Measurements from ENCODE around the gene RSL24D1. TPM values are rescaled to one million over a fixed set of nuclear protein-coding genes. Genes with fewer than 3 reads are reported as not detected.
"Not testable (repeated sequence)": the region's sequence is repeated elsewhere in the genome, so short reads cannot be mapped to it uniquely, and the experiment has no call there.

The RSL24D1 gene
- total RNA-seq, 1 experiment from 2014 or later, result 143 TPM

DNA sequence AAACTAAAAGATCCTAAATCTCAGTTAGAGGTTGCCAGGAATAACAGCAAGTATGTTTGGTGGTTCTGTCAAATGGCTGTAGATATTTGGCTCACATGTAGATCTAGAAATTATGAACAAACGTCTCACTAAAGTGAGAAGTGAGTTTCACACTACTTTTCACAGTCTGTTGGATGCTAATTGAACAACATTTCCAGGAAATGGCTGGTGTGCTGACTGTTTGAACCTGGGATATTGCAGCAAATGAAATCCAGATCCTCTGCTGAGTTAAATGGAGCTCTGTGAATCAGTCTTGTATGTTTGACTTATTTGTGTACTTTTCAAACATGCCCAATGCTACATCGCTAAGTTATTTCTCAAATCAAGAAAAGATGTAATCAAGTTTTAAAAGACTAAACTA, 21.3 kb upstream of the RSL24D1 start:
- DNase-seq (ENCODE audit: low read depth), result no peak

DNA sequence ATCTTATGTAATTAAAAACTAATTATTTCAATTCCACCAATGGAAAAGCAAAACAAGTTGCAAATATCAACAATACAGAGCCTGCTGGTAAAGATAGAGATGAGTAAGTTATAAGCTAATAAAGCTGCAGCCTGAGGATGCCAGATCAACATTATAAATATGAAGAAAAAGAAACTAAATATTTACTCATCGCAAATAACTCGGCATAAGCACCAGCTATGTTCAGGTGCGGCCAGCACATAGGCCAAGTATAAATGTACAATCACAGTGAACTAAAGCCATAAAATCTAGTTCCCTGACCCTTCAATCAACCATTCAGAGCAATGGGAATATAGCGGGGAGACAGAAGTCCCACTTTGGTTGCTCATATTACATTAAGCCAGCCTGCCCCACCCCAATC, 7.7 kb upstream of the RSL24D1 start:
- no peak for DNase-seq (ENCODE audit: low read depth)

DNA sequence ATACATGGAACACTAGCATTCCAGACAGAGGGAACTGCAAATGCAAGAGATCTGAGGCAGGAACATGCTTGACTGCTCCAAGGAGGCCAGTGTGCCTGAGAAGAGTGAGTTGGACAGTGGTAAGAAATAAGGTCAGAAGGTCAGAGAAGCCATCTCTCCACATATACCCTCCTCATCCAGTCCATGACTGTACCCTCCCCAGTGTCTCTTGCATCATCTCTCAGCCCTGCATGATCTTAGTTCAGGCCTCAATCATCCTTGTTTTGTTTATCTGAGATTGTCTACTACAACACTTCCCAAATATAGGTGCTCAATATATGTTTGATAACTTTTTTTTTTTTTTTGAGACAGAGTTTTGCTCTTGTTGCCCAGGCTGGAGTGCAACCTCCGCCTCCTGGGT, 5.5 kb upstream of the RSL24D1 start:
- no peak for DNase-seq (ENCODE audit: low read depth)

- DNase-seq (ENCODE audit: low read depth), result no peak
These were observed 2.0 kb upstream of the RSL24D1 start for GRCh38 chr15:55198706-55199105.

DNA sequence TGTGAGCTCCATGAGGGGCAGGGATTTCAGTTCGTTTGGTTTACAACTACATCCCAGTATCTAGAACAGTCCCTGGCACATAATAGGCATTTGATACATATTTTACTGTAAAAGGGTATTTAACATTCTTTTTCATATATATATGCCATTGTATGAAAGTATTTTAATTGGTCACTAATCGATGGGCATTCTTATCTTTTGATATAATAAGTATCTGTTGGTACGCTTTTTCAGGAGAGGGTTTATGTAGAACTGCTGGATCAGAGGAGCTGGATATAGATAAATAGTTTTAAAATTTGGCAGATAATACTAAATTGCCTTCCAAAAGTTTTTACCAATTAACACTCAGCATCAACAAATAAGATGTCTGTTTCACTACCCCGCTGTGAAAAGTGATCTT, 978 bp upstream of the RSL24D1 start:
- DNase-seq (ENCODE audit: low read depth), result no peak

DNA sequence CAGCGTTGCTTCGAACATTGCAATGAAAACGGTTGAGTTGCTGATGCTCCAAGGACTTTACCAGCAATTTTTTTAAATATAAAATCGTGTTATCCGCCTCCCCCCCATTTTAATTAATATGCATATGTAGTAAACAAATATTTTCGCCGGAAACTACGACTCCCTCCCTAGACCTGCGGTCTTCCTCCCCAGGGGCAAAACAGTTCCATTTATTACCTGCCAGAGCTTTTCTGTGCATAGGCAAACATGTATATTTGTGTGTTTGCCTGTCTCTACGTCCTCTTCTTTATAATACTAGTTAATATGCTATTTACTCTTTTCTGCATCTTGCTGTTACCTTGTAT, 593 bp upstream of the RSL24D1 start:
- DNase-seq (ENCODE audit: low read depth), result no peak

DNA sequence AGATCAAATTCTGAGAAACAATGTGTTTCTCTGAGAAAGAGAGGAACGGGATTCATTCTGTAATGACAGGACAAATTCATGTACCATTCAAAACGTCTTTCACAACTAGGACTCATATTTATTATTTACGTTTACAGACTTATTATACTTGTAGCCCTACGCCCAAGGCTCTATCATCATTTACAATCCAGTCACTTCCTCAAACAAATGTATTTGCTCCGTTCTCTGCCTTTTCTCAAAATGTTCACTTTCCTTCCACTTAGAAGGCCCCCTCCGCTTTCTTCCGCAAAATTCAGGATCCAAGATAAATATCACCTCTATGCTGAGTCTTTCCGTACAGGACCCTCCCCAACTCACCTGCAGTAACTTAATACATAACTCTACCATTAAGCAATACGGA, 745 bp downstream of the RSL24D1 start:
- no peak for DNase-seq (ENCODE audit: low read depth)

DNA sequence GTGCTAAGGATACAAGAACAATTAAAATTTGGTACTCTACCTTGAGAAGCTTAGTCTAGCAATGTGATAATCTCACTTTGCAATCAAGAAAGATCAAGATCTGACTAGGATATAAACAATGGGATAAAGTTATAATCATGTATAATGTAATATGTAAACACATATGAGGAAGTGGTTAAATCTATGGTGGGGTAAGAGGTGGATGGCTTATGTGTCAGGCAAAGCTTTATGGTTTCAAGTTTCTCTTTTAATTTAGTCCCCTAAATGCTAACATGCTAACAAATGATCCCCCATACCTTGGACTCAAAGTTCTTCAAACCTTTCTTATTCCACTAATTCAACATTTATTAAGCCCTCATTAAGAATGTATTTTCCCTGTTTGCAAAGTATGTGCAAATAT, 2.5 kb downstream of the RSL24D1 start:
- DNase-seq (ENCODE audit: low read depth), result no peak

- DNase-seq (ENCODE audit: low read depth), result no peak
These were observed 10.4 kb downstream of the RSL24D1 start for GRCh38 chr15:55186331-55186730.

DNA sequence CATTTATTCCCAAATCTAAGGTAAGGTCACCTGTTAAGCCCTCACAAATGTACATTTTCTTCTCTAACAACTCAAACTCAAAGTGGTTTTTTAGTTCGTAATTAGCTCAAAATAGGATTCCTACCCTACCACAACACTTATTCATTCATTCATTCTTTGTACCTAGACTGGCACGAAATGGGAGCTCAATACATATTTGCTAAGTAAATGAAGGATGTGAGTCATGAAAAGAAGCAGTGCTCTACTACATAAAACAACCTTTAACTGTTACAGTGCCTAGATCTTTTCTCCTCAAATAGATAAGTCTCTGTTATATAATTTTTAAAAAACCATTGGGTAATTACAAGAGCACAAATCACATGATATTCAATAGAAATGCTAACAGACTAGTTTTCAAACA, 13.1 kb downstream of the RSL24D1 start:
- DNase-seq (ENCODE audit: low read depth), result peak; percentile 21

DNA sequence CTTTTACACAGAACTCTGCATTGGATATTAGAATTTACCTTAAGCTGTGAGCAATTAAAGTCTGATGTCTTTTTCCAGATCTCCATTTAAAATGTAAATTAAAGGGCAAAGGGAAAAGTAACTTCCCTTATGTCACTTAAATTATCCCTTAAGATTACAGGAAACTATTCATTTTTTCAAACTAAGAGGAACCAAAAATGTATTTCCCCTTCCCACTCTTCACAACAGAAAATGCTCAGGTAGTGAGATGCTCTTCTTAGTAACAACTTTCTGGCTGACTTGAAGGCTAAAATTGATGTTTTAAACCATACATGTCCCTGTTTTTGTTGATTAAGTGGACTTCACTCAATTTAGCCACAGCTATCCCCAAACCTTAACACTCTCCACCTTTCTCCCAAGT, 17.6 kb downstream of the RSL24D1 start:
- no peak for DNase-seq (ENCODE audit: low read depth)

- DNase-seq (ENCODE audit: low read depth), result no peak
These were observed 26.4 kb downstream of the RSL24D1 start for GRCh38 chr15:55170361-55170760.

DNA sequence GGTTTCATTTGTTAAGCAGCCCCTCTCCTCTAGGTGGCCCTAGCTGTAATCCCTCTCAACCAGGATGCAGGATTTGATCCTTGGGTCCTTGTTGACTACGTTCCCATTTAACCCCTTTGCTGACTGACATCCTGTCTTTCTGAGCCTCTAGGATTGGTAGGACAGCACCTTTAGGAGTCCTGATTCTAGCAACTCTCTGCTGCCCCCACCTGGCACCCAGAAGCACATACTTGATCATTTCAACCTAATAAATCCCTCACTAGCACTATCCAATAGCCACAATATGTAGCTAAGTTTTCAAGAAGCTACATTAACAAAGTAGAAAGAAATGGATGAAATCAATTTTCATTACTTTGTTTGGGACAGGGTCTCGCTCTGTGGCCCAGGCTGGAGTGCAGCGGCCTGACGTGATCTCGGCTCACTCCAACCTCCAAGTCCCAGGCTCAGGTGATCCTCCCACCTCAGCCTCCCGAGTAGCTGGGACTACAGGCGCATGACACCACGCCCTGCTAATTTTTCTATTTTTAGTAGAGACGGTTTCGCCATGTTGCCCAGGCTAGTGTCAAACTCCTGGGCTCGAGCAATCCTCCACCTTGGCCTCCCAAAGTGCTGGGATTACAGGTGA, 28.3 kb downstream of the RSL24D1 start:
- DNase-seq (ENCODE audit: low read depth), result peak; percentile 68

GRCh38 chr15:55164284-55164683, 32.5 kb downstream of the RSL24D1 start:
- peak; percentile 2 for DNase-seq (ENCODE audit: low read depth)

- no peak for DNase-seq (ENCODE audit: low read depth)
These were observed 45.1 kb downstream of the RSL24D1 start for GRCh38 chr15:55151631-55152030.

DNA sequence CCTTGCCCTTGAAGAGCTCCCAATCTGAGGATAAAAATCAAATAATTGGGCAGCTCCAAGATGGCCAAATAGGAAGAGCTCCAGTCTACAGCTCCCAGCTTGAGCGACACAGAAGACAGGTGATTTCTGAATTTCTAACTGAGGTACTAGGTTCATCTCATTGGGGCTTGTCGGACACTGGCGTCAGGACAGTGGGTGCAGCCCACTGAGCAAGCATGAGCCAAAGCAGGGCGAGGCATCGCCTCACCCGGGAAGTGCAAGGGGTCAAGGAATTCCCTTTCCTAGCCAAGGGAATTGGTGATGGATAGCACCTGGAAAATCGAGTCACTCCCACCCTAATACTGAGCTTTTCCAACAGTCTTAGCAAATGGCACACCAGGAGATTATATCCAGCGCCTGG, 53.6 kb downstream of the RSL24D1 start:
- not testable (repeated sequence) for DNase-seq (ENCODE audit: low read depth)

DNA sequence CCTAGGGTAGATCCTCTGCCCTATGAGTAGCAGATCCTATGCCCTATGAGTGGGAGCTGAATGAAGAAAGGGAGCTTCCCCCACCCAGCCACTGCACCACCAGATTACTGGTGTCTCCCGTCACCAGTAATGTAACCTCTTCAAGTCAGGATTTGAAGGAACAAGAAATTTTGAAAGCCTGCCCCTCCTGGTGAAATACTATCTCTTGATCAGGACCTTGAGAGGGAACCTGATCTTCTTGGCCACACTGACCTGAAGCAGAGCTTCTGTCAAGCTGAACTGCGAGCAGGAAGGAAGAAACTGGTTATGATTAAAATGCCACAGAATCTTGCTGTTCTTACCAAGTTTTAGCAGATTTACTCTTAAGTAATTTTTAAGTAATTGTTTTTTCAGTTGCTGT, 62.8 kb downstream of the RSL24D1 start:
- no peak for DNase-seq (ENCODE audit: low read depth)

DNA sequence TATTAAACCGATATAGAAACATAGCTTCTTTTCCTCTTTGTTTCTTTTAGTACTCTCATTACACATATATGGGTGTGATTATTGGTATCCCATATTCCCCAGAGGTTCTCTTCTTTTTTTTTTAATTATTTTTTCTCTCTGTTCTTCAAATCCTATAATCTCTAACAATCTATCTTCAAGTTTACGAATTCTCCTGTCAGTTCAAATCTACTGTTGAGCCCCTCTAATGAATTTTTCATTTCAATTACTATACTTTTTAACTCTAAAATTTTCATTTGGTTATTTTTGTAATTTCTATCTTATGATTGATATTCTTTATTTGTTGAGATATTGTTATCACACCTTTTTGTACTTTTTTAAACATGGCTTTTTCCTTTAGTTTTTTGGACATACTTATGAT, 64.1 kb downstream of the RSL24D1 start:
- DNase-seq (ENCODE audit: low read depth), result no peak

Other genes with a start within 250 kb of the RSL24D1 start
- 17.8 and 19.0 TPM in 2 replicates for gene RAB27A, start 92.9 kb upstream of the RSL24D1 start, total RNA-seq (2014; rRNA removed; shearing (Covaris generic))
- gene PIGBOS1, start 122.2 kb upstream of the RSL24D1 start, total RNA-seq (2014; rRNA removed; shearing (Covaris generic)), result 25.6 and 30.7 TPM in 2 replicates
- 21.0 and 29.7 TPM in 2 replicates for gene PIGB, start 122.3 kb upstream of the RSL24D1 start, total RNA-seq (2014; rRNA removed; shearing (Covaris generic))
- gene CCPG1, start 211.4 kb upstream of the RSL24D1 start, total RNA-seq (2014; rRNA removed; shearing (Covaris generic)), result 39.9 and 55.6 TPM in 2 replicates
- gene PIERCE2, start 211.6 kb upstream of the RSL24D1 start, total RNA-seq (2014; rRNA removed; shearing (Covaris generic)), result 9.9 and 11.8 TPM in 2 replicates